ENCODE data around the gene MARCHF11. TPM values are rescaled to one million over a fixed set of nuclear protein-coding genes. Genes with fewer than 3 reads are reported as not detected.

Gene MARCHF11
- total RNA-seq, 4 donors from 2014 or later = not detected

Small RNA genes within 50 kb of the gene (small RNA-seq; reads per million reads assigned to genes)
- gene RNA5SP178 = not detected

All from subcutaneous adipose tissue (tissue), 4 donors.